Gastroesophageal sphincter (tissue), 3 donors: Measurements from ENCODE around the gene PROK1.

Experiments
- POLR2A ChIP-seq, 2 donors: fragments of 450-650 bp; IDR thresholded peaks; one replicate each; pipeline ENCODE4 v1.6.1; 2017; ENCODE audit warnings: antibody characterized with exemption in 2 of 2, mild to moderate bottlenecking in 2 of 2, moderate library complexity in 1 of 2
- POLR2AphosphoS5 ChIP-seq: sonication (generic); formaldehyde crosslinking; IDR thresholded peaks from one replicate; pipeline ENCODE4 v1.6.1; 2017; ENCODE audit warnings: antibody characterized with exemption
- TF ChIP-seq, protein P1 (sequence below), 4 experiments: fragments of 200-600 bp in 2 of 4; fragments of 450-650 bp in 2 of 4; sonication (generic) in 1 of 4; IDR thresholded peaks; one replicate each; pipeline ENCODE4 v1.5.1; 2017 to 2019; ENCODE audit warnings: antibody characterized with exemption in 4 of 4, mild to moderate bottlenecking in 2 of 4, moderate library complexity in 2 of 4

DNA sequence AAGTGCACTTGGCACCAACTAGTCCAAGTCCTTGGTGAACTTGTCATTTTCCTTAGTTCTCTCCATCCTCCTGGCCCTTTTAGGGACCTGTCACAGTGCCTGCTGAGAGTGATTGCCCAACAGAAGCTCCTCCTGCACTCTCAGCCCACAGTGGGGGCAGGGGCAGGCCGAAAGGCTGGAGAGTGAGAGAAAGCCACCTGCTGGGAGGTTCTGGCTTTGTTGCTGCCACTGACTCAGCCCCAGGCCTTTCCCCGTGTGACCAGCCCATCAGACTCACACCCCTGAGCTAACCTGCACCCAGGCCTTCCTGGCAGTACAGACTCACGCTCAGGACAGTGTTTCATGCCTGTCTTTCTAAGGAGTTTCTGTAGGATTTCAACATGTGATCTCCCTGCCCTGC lies 17.1 kb upstream of the PROK1 start:
- TF ChIP-seq, protein P1, sequence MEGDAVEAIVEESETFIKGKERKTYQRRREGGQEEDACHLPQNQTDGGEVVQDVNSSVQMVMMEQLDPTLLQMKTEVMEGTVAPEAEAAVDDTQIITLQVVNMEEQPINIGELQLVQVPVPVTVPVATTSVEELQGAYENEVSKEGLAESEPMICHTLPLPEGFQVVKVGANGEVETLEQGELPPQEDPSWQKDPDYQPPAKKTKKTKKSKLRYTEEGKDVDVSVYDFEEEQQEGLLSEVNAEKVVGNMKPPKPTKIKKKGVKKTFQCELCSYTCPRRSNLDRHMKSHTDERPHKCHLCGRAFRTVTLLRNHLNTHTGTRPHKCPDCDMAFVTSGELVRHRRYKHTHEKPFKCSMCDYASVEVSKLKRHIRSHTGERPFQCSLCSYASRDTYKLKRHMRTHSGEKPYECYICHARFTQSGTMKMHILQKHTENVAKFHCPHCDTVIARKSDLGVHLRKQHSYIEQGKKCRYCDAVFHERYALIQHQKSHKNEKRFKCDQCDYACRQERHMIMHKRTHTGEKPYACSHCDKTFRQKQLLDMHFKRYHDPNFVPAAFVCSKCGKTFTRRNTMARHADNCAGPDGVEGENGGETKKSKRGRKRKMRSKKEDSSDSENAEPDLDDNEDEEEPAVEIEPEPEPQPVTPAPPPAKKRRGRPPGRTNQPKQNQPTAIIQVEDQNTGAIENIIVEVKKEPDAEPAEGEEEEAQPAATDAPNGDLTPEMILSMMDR (IDR thresholded peaks at IDR 0.05): no peak
- TF ChIP-seq POLR2A (IDR thresholded peaks at IDR 0.05) (no peak), POLR2AphosphoS5 (no peak)
